IMR-90 (cell line): Measurements from ENCODE around the gene FXYD3. TPM values are rescaled to one million over a fixed set of nuclear protein-coding genes. Genes with fewer than 3 reads are reported as not detected.

ENCODE experiments used
- ATAC-seq: fragments of 200-7000 bp; cut with Tn5 transposase; 2 replicates; pipeline ENCODE4 v1.9.1; 2020; ENCODE audit warnings: low read depth, mild to moderate bottlenecking, moderate library complexity
- BruUV-seq: library from RNA; stranded (reverse); fragments of 400-500 nt; replicated peaks from 2 replicates; lab custom pipeline; 2021; lab: Mats Ljungman, UMichigan
- CTCF ChIA-PET: fragments of 300-600 bp; formaldehyde crosslinking; extraction: SDS; loops from one replicate; lab custom pipeline; 2021; ENCODE audit warnings: antibody characterized with exemption; lab: Yijun Ruan, JAX
- POLR2A ChIA-PET: fragments of 300-600 bp; sonication (Branson Sonifier 250); formaldehyde crosslinking; loops from one replicate; lab custom pipeline; 2022; ENCODE audit warnings: antibody characterized with exemption; ENCODE audit not compliant: unreplicated experiment; lab: Charles Lee
- DNase-seq: peaks from one replicate; pipeline ENCODE4 v3.0.0; 2013
- H2AFZ ChIP-seq: replicated peaks from 2 replicates; pipeline ENCODE3; 2013; ENCODE audit warnings: low read length, mild to moderate bottlenecking; ENCODE audit not compliant: poor library complexity
- H2AK5ac ChIP-seq: 2 replicates; pipeline ENCODE4 v1.6.1; 2013; ENCODE audit warnings: low read depth, low read length, inconsistent platforms
- H2AK9ac ChIP-seq: replicated peaks from 2 replicates; pipeline ENCODE3; 2013; ENCODE audit warnings: mild to moderate bottlenecking, low read depth, low read length, moderate library complexity; ENCODE audit not compliant: poor library complexity
- H2BK120ac ChIP-seq: 2 replicates; pipeline ENCODE4 v1.6.1; 2013; ENCODE audit warnings: low read depth, low read length, inconsistent platforms
- H2BK15ac ChIP-seq: 3 replicates; pipeline ENCODE4 v1.6.1; 2013; ENCODE audit warnings: low read depth, low read length, inconsistent platforms
- H2BK20ac ChIP-seq: 2 replicates; pipeline ENCODE4 v1.6.1; 2013; ENCODE audit warnings: low read depth, mild to moderate bottlenecking, inconsistent platforms, low read length, moderate library complexity
- H2BK5ac ChIP-seq: 2 replicates; pipeline ENCODE4 v1.6.1; 2013; ENCODE audit warnings: mild to moderate bottlenecking, low read depth, low read length, inconsistent platforms; ENCODE audit not compliant: poor library complexity, severe bottlenecking
- H3K14ac ChIP-seq: replicated peaks from 2 replicates; pipeline ENCODE4 v1.6.1; 2013; ENCODE audit warnings: low read depth, low read length, inconsistent platforms
- H3K18ac ChIP-seq: 2 replicates; pipeline ENCODE4 v1.6.1; 2013; ENCODE audit warnings: low read depth, low read length, control low read depth
- H3K23ac ChIP-seq: 2 replicates; pipeline ENCODE4 v1.6.1; 2013; ENCODE audit warnings: low read depth, low read length, inconsistent platforms
- H3K27ac ChIP-seq: 2 replicates; pipeline ENCODE4 v1.5.1; 2013; ENCODE audit warnings: mild to moderate bottlenecking, control low read depth, low read length; ENCODE audit not compliant: insufficient read depth
- H3K27me3 ChIP-seq: 2 replicates; pipeline ENCODE4 v1.6.1; 2013; ENCODE audit warnings: low read length; ENCODE audit not compliant: control insufficient read depth, insufficient read depth
- H3K36me3 ChIP-seq: 2 replicates; pipeline ENCODE4 v1.6.1; 2013; ENCODE audit warnings: low read length, mixed read lengths; ENCODE audit not compliant: control insufficient read depth, insufficient read depth
- H3K4ac ChIP-seq: 2 replicates; pipeline ENCODE4 v1.6.1; 2013; ENCODE audit warnings: low read depth, low read length, inconsistent platforms
- H3K4me1 ChIP-seq: 2 replicates; pipeline ENCODE4 v1.6.1; 2013; ENCODE audit warnings: low read length, mixed read lengths; ENCODE audit not compliant: control insufficient read depth, insufficient read depth
- H3K4me2 ChIP-seq: 2 replicates; pipeline ENCODE4 v1.6.1; 2013; ENCODE audit warnings: low read depth, mild to moderate bottlenecking, control low read depth, low read length, moderate library complexity
- H3K4me3 ChIP-seq: 2 replicates; pipeline ENCODE4 v1.5.1; 2013; ENCODE audit warnings: low read depth, mild to moderate bottlenecking, control low read depth, low read length, moderate library complexity; ENCODE audit not compliant: insufficient read depth
- H3K56ac ChIP-seq: 2 replicates; pipeline ENCODE4 v1.6.1; 2013; ENCODE audit warnings: low read length, inconsistent platforms; ENCODE audit not compliant: insufficient read depth; ENCODE audit errors: extremely low read depth
- H3K79me1 ChIP-seq, 2 experiments: 2 replicates each; pipeline ENCODE4 v1.6.1; 2013; ENCODE audit warnings: low read length in 2 of 2, inconsistent platforms in 1 of 2, low read depth in 1 of 2
- H3K9ac ChIP-seq: 2 replicates; pipeline ENCODE4 v1.6.1; 2013; ENCODE audit warnings: low read depth, low read length, control low read depth
- H3K9me1 ChIP-seq: 2 replicates; pipeline ENCODE4 v1.6.1; 2013; ENCODE audit warnings: low read length, inconsistent platforms; ENCODE audit not compliant: insufficient read depth
- H3K9me3 ChIP-seq: 2 replicates; pipeline ENCODE4 v1.6.1; 2013; ENCODE audit warnings: low read length; ENCODE audit not compliant: control insufficient read depth, insufficient read depth
- H4K20me1 ChIP-seq: 2 replicates; pipeline ENCODE4 v1.6.1; 2013; ENCODE audit warnings: low read length, inconsistent platforms; ENCODE audit not compliant: insufficient read depth
- H4K5ac ChIP-seq: 2 replicates; pipeline ENCODE4 v1.6.1; 2013; ENCODE audit warnings: mild to moderate bottlenecking, low read depth, low read length, control low read depth
- H4K8ac ChIP-seq, 2 experiments: 2 replicates each; pipeline ENCODE4 v1.6.1; 2013; ENCODE audit warnings: low read depth in 2 of 2, low read length in 2 of 2, control low read depth in 1 of 2, inconsistent platforms in 1 of 2
- H4K91ac ChIP-seq: 2 replicates; pipeline ENCODE4 v1.6.1; 2013; ENCODE audit warnings: low read depth, low read length, inconsistent platforms; ENCODE audit not compliant: insufficient read depth
- FOS ChIP-seq: fragments of 150-350 bp; IDR thresholded peaks from 2 replicates; pipeline ENCODE4 v1.6.1; 2016; ENCODE audit warnings: low read depth, low read length
- RFX5 ChIP-seq: IDR thresholded peaks from 2 replicates; pipeline ENCODE4 v1.8.0; 2012; ENCODE audit warnings: low read depth, mild to moderate bottlenecking, low read length, moderate library complexity
- WGBS, 2 experiments: methylation state at CpG; one replicate each; pipeline versions ENCODE4 v1.1.5 to v1.1.7; 2013; ENCODE audit warnings: missing lambda C conversion rate in 2 of 2; ENCODE audit not compliant: insufficient read length in 1 of 2; ENCODE audit errors: extremely low coverage in 2 of 2; 5-methylcytosine and 5-hydroxymethylcytosine counted together
- dilution Hi-C: fragments of 300-500 bp; cut with HindIII; formaldehyde crosslinking; loops from one replicate; pipeline ENCODE4 v1.14.3; 2018; ENCODE audit warnings: low sequenced_read_pairs; ENCODE audit not compliant: unreplicated experiment
- in situ Hi-C: fragments of 300-500 bp; cut with MboI; formaldehyde crosslinking; loops from 3 replicates; pipeline ENCODE4 v1.14.3; 2019; ENCODE audit warnings: low sequenced_read_pairs, inconsistent platforms, mixed read lengths
- intact Hi-C: fragments of 100-400 bp; cut with micrococcal nuclease; formaldehyde crosslinking; loops from 2 replicates; pipeline ENCODE4 v1.10.0; 2022
- polyA plus RNA-seq, 3 experiments: library from polyadenylated mRNA; depleted of rRNA; stranded (reverse); fragments of >200 nt; gene quantifications; 2 replicates each; pipeline ENCODE4 v1.2.3, GENCODE V29; 2012; ENCODE audit warnings: low replicate concordance in 1 of 3
- total RNA-seq: library from RNA; depleted of rRNA; stranded (reverse); fragments of >200 nt; gene quantifications from 2 replicates; pipeline ENCODE4 v1.2.3, GENCODE V29; 2012
- TF ChIP-seq, protein P1 (sequence below): fragments of 150-350 bp; IDR thresholded peaks from 2 replicates; pipeline ENCODE4 v1.6.1; 2017; ENCODE audit warnings: mild to moderate bottlenecking, antibody characterized with exemption, low read length, low read depth

FXYD3 gene
- total and polyA plus RNA-seq, 2 of the 4 experiments (the other 2 are of a cell fraction): not detected

- no peak overlapping the region for H3K56ac ChIP-seq
- ATAC-seq: no peak
- H3K36me3 ChIP-seq: no peaks in the 10 kb centered on the region
- DNase-seq: no peak
- peak overlapping the region; percentile 80 for H2AK9ac ChIP-seq
- no peak overlapping the region for H2AFZ ChIP-seq
- dilution Hi-C loops: no loop called here
- intact Hi-C loops: no loop called here
- TF ChIP-seq RFX5 (no peak), FOS (no peak)
- TF ChIP-seq, protein P1, sequence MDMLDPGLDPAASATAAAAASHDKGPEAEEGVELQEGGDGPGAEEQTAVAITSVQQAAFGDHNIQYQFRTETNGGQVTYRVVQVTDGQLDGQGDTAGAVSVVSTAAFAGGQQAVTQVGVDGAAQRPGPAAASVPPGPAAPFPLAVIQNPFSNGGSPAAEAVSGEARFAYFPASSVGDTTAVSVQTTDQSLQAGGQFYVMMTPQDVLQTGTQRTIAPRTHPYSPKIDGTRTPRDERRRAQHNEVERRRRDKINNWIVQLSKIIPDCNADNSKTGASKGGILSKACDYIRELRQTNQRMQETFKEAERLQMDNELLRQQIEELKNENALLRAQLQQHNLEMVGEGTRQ: no peak
- H3K4ac ChIP-seq: no peak overlapping the region; the same call in 1 of the 2 replicates
- POLR2A ChIA-PET: no interaction called here
- H3K4me3 ChIP-seq: no peak overlapping the region
- H3K27ac ChIP-seq: no peak overlapping the region
- no peak overlapping the region for H2BK5ac ChIP-seq
- H3K9ac ChIP-seq: no peak overlapping the region
- no peak overlapping the region for H2AK5ac ChIP-seq
- H4K5ac ChIP-seq: no peak overlapping the region
- peaks cover 6% of the 10 kb centered on the region; the same call in 1 of the 2 replicates for H3K27me3 ChIP-seq
- no peak overlapping the region for H2BK120ac ChIP-seq
- H2BK20ac ChIP-seq: no peak overlapping the region
- whole genome bisulfite sequencing, 2 experiments: 93% methylated on average over 10 of the region's 35 CpGs; no CpG with 5 or more reads in 1 of the 2 experiments
- no TSS peak for BruUV-seq
- no peaks in the 10 kb centered on the region for H4K20me1 ChIP-seq
- CTCF ChIA-PET: no interaction called here
- H3K23ac ChIP-seq: no peak overlapping the region
- in situ Hi-C loops: no loop called here
- peaks cover 7% of the 10 kb centered on the region; the same call in 1 of the 2 replicates for H3K9me1 ChIP-seq
- no peak overlapping the region for H3K4me2 ChIP-seq
- peaks cover 2% of the 10 kb centered on the region; the same call in 1 of the 2 replicates for H3K4me1 ChIP-seq
- no peak overlapping the region for H4K8ac ChIP-seq
- 0 out of 4 replicates have a peak, but pooled peaks cover 0 to 7% of the 10 kb centered on the region in 2 experiments for H3K79me1 ChIP-seq
- no peak overlapping the region for H3K14ac ChIP-seq
- H3K9me3 ChIP-seq: no peaks in the 10 kb centered on the region
- no peak overlapping the region for H4K91ac ChIP-seq
- no peak overlapping the region for H3K18ac ChIP-seq
- H2BK15ac ChIP-seq: no peak overlapping the region
Measured at GRCh38 chr19:35125749-35126623, 10.4 kb downstream of the FXYD3 start.
